Uterus (tissue), 4 donors: ENCODE results near the gene SLC12A9. TPM values are rescaled to one million over a fixed set of nuclear protein-coding genes. Genes with fewer than 3 reads are reported as not detected.
"Not testable (repeated sequence)": the region's sequence is repeated elsewhere in the genome, so short reads cannot be mapped to it uniquely, and the experiment has no call there.

Experiments used
- DNase-seq, 2 donors: peaks; one replicate each; pipeline ENCODE4 v3.0.0-alpha.2; 2019 to 2020
- H3K27ac ChIP-seq, 2 donors: fragments of 200-600 bp; sonication (generic); 1 replicate in 1 of 2; 2 replicates in 1 of 2; pipeline ENCODE4 v1.5.1; 2016 to 2018
- H3K27me3 ChIP-seq, 2 donors: fragments of 200-600 bp; sonication (generic); one replicate each; pipeline ENCODE4 v1.5.1; 2018 to 2019; ENCODE audit warnings: control low read depth in 1 of 2
- H3K36me3 ChIP-seq, 2 donors: fragments of 200-600 bp; sonication (generic); one replicate each; pipeline ENCODE4 v1.5.1; 2019; ENCODE audit warnings: control low read depth in 1 of 2
- H3K4me1 ChIP-seq, 2 donors: fragments of 200-600 bp; sonication (generic); one replicate each; pipeline ENCODE4 v1.5.1; 2018 to 2019; ENCODE audit warnings: control low read depth in 1 of 2
- H3K4me3 ChIP-seq, 2 donors: fragments of 200-600 bp; sonication (generic); 1 replicate in 1 of 2; 2 replicates in 1 of 2; pipeline ENCODE4 v1.5.1; 2018 to 2019; ENCODE audit warnings: mild to moderate bottlenecking in 1 of 2
- H3K9me3 ChIP-seq, 2 donors: fragments of 200-600 bp; sonication (generic); one replicate each; pipeline ENCODE4 v1.5.1; 2019; ENCODE audit warnings: control low read depth in 1 of 2
- CTCF ChIP-seq, 4 experiments: fragments of 200-600 bp in 2 of 4; fragments of 450-650 bp in 2 of 4; sonication (generic) in 2 of 4; IDR thresholded peaks; one replicate each; pipeline ENCODE4 v1.5.1; 2016 to 2019; ENCODE audit warnings: antibody characterized with exemption in 4 of 4, mild to moderate bottlenecking in 2 of 4, moderate library complexity in 1 of 4
- POLR2A ChIP-seq, 2 donors: fragments of 450-650 bp; IDR thresholded peaks; one replicate each; pipeline ENCODE4 v1.6.1; 2016; ENCODE audit warnings: antibody characterized with exemption in 2 of 2, mild to moderate bottlenecking in 1 of 2, moderate library complexity in 1 of 2
- intact Hi-C: fragments of 100-400 bp; cut with DNase I; formaldehyde crosslinking; loops from one replicate; pipeline ENCODE4 v1.15.1; 2023; ENCODE audit warnings: low total_unique reads
- total RNA-seq, 4 donors: library from RNA; depleted of rRNA in 3 of 4; stranded (reverse); fragments of >200 nt in 3 of 4; gene quantifications; one replicate each; pipeline versions ENCODE4 v1.1.0 to v1.2.4, GENCODE V29; 2014 to 2023
- donor health status: DM: yes; HTN: yes; CAD: no.

Gene SLC12A9
- total RNA-seq, 4 donors from 2014 or later = 9.0 to 36.9 (median 25.9) TPM

DNA sequence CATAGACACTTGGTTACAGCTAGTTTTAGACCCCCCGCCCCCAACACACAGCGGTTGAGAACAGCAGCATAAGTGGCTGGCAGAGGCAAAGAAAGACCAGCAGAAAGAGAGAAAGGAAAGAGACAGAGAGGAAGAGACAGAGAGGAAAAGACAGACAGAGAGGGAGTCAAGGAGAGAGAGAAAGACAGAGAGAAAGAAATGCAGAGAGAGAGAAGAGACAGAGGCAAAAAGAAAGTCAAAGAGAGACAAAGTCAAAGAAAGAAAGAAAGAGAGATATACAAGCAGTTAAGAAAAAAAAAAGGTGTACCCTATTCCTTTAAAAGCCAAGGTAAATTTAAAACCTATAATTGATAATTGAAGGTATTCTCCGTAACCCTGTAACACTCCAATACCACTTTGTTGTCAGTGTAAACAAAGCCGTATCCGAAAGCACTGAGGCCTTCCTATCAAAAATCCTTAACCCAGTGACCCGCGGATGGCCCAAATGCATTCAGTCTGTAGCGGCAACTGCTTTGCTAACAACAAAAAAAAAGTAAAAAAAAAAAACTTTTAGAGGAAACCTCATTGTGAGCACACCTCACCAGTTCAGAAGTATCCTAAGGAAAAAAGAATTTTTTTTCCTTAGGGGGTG lies 11.9 kb upstream of the SLC12A9 start:
- DNase-seq = no peak
- no peak overlapping the region for H3K4me3 ChIP-seq
- H3K9me3 ChIP-seq = no peaks in the 10 kb centered on the region
- H3K27me3 ChIP-seq = no peaks in the 10 kb centered on the region
- intact Hi-C loops = no loop called here
- TF ChIP-seq CTCF (IDR thresholded peaks at IDR 0.05) = no peak
- no peak for TF ChIP-seq POLR2A (IDR thresholded peaks at IDR 0.05)
- H3K36me3 ChIP-seq = no peaks in the 10 kb centered on the region
- H3K4me1 ChIP-seq = peaks cover 0 to 6% of the 10 kb centered on the region in 2 donors
- no peak overlapping the region for H3K27ac ChIP-seq

DNA sequence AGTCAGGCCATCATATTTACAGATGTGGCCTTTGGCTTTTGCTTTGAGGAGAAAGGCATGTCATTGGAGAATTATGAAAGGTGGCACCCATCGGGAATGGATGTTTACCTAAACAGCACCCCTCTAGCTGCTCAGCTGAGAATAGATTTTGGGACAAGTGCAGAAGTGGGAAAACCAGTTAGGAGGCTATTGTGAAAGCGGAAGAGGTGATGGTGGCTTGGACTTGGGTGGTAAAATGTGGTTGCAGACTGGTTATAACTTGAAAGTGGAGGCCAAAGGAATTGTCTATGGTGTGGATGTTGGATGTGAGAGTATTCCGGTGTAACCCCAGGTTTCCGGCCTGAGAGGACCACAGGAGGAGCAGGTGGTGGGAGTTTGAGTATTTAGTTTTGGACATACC lies 5.2 kb upstream of the SLC12A9 start:
- Histone ChIP-seq H3K4me1 (no peaks in the 10 kb centered on the region), H3K9me3 (no peaks in the 10 kb centered on the region), H3K27me3 (no peaks in the 10 kb centered on the region), H3K36me3 (no peaks in the 10 kb centered on the region), H3K27ac (no peak overlapping the region), H3K4me3 (no peak overlapping the region)
- intact Hi-C loops = no loop called here
- no peak for DNase-seq
- no peak for TF ChIP-seq CTCF (IDR thresholded peaks at IDR 0.05)
- no peak for TF ChIP-seq POLR2A (IDR thresholded peaks at IDR 0.05)

- no peak for DNase-seq
- no peaks in the 10 kb centered on the region for H3K27me3 ChIP-seq
- intact Hi-C loops = loop anchor here (5.0 kb wide), 1 partner anchor 132 kb away; the partner anchor contains the start of gene EPO
- TF ChIP-seq POLR2A (IDR thresholded peaks at IDR 0.05) = no peak
- TF ChIP-seq CTCF (IDR thresholded peaks at IDR 0.05) = no peak
- no peaks in the 10 kb centered on the region for H3K4me1 ChIP-seq
- no peak overlapping the region for H3K4me3 ChIP-seq
- no peaks in the 10 kb centered on the region for H3K36me3 ChIP-seq
- H3K9me3 ChIP-seq = no peaks in the 10 kb centered on the region
- H3K27ac ChIP-seq = no peak overlapping the region
Observed at GRCh38 chr7:100854146-100854895, 1.8 kb downstream of the SLC12A9 start.

GRCh38 chr7:100854899-100855298 lies 2.4 kb downstream of the SLC12A9 start:
- not testable (repeated sequence) for H3K9me3 ChIP-seq, H3K27ac ChIP-seq, H3K4me1 ChIP-seq, H3K4me3 ChIP-seq, H3K36me3 ChIP-seq, DNase-seq, H3K27me3 ChIP-seq
- intact Hi-C loops = loop anchor here (5.0 kb wide), 1 partner anchor 133 kb away; the partner anchor contains the start of gene EPO

DNA sequence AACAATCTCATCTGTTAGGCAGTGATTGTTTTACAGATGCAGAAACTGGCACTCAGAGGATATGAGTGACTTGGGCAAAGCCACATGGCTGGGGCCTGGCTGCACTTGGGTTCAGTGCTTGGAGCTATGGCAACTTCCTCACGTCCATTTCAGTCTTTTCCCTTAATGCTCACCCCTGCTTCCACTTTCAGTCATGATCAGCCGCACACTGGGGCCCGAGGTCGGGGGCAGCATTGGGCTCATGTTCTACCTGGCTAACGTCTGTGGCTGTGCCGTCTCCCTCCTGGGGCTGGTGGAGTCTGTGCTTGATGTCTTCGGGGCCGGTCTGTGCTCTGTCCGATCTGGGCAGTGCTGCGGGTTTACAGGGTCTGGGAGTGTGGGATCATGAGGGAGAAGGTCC lies 3.0 kb downstream of the SLC12A9 start:
- Histone ChIP-seq H3K4me3 (no peak overlapping the region), H3K9me3 (no peaks in the 10 kb centered on the region), H3K27me3 (no peaks in the 10 kb centered on the region), H3K27ac (no peak overlapping the region), H3K4me1 (no peaks in the 10 kb centered on the region), H3K36me3 (no peaks in the 10 kb centered on the region)
- intact Hi-C loops = no loop called here
- TF ChIP-seq CTCF (IDR thresholded peaks at IDR 0.05) (no peak), POLR2A (IDR thresholded peaks at IDR 0.05) (no peak)
- no peak for DNase-seq
